ENCODE measurements around the gene SLC35B2.

SLC35B2 gene

DNA sequence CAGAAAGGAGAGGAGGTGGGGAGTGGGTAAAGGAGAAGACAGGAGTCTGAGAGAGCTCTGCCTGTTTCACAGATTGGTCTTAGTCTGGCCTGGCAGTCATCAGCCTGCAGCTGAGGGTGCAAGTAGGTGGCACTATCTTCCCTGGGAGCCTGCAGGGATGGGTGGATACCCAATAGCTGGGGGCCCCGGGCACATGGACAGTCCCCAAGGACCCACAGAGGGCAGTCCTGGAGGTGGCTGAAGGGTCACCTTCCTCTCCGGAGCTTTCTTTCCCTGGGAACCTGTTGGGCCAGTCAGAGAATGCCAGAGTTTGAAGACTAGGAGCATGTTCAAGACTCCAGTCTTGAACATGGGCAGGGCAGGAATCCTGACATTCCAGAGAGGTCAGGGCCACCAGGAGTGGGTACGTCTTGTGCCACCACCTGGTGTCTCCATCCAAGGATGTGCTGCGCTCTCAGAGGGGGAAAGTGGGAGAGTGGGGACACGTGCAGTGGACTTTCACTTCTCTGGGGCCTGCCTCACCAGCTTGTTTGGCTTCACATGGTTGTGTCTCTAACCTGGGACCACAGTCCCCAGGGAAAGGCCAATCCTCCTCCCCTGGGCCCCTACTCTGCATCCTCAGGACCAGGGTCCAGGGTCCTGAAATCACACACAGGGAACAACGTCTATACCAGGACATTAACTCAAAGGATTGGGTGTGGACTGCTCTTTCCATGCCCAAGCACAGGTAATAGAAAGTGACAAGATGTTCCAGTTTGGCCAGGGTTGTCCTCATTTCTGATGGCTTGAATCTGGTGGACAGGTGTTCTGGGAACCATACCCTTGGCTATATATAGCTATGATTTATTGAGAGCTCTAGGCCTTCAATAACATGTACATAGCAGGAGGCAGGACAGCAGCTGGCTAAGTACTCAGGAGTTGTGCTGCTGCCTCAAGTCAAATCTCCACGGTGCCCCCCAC, 37.8 kb upstream of the SLC35B2 start:
- TF ChIP-seq, protein P1, sequence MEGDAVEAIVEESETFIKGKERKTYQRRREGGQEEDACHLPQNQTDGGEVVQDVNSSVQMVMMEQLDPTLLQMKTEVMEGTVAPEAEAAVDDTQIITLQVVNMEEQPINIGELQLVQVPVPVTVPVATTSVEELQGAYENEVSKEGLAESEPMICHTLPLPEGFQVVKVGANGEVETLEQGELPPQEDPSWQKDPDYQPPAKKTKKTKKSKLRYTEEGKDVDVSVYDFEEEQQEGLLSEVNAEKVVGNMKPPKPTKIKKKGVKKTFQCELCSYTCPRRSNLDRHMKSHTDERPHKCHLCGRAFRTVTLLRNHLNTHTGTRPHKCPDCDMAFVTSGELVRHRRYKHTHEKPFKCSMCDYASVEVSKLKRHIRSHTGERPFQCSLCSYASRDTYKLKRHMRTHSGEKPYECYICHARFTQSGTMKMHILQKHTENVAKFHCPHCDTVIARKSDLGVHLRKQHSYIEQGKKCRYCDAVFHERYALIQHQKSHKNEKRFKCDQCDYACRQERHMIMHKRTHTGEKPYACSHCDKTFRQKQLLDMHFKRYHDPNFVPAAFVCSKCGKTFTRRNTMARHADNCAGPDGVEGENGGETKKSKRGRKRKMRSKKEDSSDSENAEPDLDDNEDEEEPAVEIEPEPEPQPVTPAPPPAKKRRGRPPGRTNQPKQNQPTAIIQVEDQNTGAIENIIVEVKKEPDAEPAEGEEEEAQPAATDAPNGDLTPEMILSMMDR (conservative IDR thresholded peaks at IDR 0.05; ENCODE audit: low read depth, low read length), result no peak
- DNase-seq (ENCODE audit: low read depth), result no peak
- no peak overlapping the region for H3K4me3 ChIP-seq (ENCODE audit: low read depth, low read length)

DNA sequence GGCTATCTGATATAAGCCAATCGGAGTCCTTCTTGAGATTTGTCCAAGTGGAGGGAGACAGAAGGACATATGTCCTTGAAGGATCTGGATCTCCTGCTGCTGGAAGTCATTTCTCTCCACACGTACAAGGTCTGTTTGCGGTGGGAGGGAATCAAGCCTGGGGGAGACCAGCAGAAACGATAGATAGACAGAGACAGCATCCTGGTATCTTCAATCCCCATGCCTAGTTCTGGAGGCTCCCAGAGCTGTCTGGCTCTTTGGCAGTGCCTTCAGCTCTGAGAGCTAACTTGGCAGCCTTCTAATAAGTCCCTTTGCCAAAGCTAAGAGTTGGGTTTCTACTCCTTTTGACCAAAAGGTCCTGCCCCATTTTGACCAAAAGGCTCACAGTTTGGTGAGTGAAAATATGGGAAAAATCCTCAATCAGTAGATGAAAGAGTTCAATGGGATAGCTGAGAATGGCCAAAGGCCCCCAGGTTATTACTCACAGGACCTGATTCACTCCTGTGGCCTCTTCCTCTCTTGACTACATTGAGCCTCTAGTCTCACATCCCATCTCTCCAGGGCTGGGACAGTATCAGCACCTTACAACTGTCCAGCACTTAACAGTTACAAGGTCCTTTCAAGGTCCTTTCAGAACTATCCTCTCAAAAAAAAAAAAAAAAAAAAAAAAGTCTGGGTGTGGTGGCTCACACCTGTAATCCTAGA, 35.5 kb upstream of the SLC35B2 start:
- no peak overlapping the region for H3K4me3 ChIP-seq (ENCODE audit: low read depth, low read length)
- TF ChIP-seq, protein P1 (conservative IDR thresholded peaks at IDR 0.05; ENCODE audit: low read depth, low read length), result no peak
- DNase-seq (ENCODE audit: low read depth), result no peak

DNA sequence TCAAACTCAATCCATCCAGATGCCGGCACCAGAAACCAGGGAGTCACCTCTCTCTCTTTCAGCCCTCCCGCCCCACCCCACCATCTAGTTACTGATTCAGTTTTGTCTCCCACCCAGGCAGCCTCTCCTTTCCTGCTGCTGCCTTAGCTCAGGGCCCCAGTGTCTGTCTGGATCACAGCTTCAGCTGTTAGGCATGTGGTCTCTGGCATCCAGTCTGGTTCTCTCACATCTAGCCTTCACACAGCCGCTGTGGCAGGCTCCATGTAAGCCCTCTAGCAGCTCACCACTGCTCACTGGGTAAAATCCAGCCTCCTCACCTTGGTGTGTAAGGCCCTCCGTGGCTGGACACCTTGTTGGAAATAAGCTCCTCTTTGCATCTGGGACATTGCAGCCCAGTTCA, 34.5 kb upstream of the SLC35B2 start:
- DNase-seq (ENCODE audit: low read depth), result no peak
- TF ChIP-seq, protein P1 (conservative IDR thresholded peaks at IDR 0.05; ENCODE audit: low read depth, low read length), result no peak
- H3K4me3 ChIP-seq (ENCODE audit: low read depth, low read length), result no peak overlapping the region

DNA sequence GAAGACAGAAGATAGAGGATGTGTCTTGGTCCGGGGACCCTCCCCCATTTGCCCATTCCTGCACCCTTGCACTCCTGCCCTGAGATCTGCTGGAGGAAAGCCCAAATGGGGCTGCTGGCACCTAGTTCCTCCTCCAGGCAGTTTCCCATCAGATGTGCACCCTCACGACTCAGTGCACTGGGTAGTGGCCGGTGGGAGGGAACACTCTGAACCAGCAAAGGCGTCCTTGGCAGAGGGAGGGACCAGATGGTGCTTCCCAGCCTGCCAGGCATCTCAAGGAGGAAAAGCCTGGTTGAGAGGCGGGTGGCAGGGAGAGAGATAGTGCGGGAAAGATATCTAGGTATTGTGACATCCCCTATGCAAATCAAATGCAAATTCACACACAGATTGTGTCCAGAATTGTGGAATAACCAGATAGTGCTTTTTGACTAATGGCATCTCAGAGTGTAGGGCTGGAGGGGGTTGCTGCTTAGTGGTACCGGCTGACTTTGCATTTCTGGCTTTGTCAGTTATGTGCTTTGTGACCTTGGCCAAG, 32.5 kb upstream of the SLC35B2 start:
- no peak overlapping the region for H3K4me3 ChIP-seq (ENCODE audit: low read depth, low read length)
- no peak for DNase-seq (ENCODE audit: low read depth)
- TF ChIP-seq, protein P1 (conservative IDR thresholded peaks at IDR 0.05; ENCODE audit: low read depth, low read length), result no peak

DNA sequence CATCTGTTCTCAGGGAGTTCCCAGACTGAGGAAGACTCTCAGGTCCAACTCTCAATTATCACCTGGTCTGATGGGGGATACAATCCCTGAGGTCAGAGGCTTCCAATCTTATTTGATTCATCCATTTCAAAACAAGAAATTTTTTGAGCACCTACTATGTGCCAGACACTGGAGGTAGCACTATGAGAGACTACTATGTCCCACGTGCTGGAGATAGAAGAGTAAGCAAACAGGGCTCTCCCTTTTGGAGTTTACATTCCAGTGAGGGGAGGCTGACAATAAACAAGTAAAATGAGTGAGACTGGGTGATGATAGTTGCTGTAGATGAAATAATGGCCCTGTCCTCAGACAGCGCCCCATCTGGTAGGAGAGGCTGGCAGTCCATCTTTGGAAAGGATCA, 29.4 kb upstream of the SLC35B2 start:
- DNase-seq (ENCODE audit: low read depth), result no peak
- H3K4me3 ChIP-seq (ENCODE audit: low read depth, low read length), result no peak overlapping the region
- TF ChIP-seq, protein P1 (conservative IDR thresholded peaks at IDR 0.05; ENCODE audit: low read depth, low read length), result no peak

DNA sequence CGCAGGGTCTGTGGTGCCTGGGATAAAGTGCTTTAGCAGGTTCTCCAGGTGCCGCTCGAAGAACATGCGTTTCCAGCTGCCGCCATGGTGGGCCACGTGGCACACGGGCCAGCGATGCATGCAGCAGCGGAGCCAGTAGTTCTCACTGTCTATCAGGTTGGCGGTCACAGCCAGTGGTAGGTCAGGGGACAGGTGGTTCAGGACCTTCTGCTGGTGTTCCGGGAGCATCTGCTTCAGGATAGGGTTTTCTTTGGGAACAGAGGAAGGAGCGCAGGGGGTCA, 28.9 kb upstream of the SLC35B2 start:
- TF ChIP-seq, protein P1 (conservative IDR thresholded peaks at IDR 0.05; ENCODE audit: low read depth, low read length), result no peak
- DNase-seq (ENCODE audit: low read depth), result no peak
- H3K4me3 ChIP-seq (ENCODE audit: low read depth, low read length), result no peak overlapping the region

Measured in choroid plexus epithelial cell (primary cell).